Head of caudate nucleus (tissue), 42 donors: ENCODE data around the gene DUSP6.
A peak's percentile ranks its signal among the peaks of the same experiment; 100 is the strongest.

Experiments
- DNase-seq, 42 donors: peaks; one replicate each; pipeline versions ENCODE4 v3.0.0 to v3.0.0-alpha.2; 2020 to 2021; ENCODE audit warnings: mixed read lengths in 7 of 42
- intact Hi-C: fragments of 100-400 bp; cut with DNase I; formaldehyde crosslinking; loops from one replicate; pipeline ENCODE4 v1.15.0; 2022

DUSP6 gene, protein sequence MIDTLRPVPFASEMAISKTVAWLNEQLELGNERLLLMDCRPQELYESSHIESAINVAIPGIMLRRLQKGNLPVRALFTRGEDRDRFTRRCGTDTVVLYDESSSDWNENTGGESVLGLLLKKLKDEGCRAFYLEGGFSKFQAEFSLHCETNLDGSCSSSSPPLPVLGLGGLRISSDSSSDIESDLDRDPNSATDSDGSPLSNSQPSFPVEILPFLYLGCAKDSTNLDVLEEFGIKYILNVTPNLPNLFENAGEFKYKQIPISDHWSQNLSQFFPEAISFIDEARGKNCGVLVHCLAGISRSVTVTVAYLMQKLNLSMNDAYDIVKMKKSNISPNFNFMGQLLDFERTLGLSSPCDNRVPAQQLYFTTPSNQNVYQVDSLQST

DNA sequence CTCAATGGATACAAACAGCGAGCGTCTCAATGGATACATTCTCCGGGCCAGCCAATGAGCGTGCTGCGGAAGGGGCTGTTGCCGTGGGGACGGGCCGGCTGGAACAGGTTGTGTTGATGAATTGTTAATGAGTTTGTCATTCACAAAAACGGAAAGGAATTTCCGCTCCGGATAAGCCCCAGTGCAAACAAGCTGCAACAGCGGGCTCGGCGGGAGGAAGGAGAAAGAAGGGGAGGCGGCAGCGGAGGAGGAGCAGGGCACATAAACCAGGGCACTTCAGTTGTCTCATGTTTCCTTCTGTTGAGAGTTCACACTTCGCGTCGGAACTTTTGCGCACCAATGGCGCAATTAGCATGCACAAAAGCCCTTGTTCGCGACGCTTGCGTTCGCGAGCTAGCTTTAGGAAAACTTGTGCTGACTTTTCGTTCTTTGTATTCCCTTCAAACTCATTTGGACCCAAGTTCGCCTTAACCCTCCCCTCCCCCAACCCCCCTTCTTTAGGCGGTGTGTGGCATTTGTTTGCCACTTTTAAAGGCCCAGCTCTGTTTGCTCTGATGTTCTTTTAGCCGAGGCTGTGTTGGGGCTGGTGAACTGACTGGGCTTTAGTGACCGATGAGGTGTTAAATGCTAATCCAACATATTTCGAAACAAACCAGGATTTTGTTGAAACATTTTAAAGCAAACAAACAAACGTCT, at the start of gene DUSP6:
Gene DUSP6 (minus strand): TSS at position 10 of the 696 bp plus-strand sequence. CDS start 462 bp downstream, outside the sequence.
- intact Hi-C loops: loop anchor here (5.0 to 10.0 kb wide), 3 partner anchors 110 to 298 kb away; partner anchors contain the start of gene POC1B
- DNase-seq: peak; percentile 74 to 98 (median 93)

DNA sequence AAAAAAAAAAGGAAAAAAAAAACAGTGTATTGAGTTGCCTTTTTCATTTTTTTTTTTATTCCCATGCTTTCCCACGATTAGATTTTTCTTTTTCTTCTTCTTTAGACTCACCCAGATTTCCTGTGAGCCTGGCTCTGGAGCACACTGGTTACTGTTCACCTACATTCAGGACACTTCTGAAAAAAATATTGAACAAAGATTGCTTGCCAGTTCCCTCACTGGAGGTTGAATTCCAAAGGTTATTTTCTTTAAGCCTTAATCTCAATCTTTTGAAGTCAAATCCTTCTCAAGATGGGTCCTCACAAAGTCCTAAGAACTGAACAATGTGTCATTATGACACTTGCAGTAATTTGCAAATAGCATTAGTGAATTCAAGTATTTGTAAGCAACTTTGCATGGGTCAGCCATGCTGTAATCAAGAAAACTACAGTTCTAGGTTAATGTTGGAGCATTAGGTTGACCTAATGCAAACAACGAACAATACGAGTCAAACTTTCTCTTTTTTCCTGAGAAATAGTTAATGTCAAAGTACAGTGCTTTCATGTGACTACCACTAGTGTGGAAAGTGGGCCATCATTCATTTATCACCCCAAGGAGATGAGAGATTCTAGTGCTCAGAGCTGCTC, 49.2 kb upstream of the DUSP6 start:
- no peak for DNase-seq
- intact Hi-C loops: no loop called here

DNA sequence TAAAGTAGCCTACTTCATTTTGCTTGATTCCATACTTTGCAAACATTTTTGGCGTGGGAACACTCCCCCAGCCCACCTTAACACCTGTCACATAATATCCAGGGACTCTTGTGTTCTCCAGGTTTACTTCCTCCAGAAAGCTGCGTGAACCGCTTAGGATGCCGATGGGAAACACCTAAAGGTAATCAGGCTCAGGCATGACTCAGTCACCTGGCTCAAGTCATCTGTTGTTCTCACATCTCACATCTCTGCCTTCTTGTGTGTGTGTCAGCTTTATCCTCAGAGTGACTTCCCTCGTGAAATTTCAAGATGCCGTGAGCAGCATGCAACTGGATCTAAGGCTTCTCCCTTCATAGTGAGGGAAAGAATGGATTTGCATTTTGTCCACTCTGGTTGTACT, 48.1 kb upstream of the DUSP6 start:
- no peak for DNase-seq
- intact Hi-C loops: no loop called here

DNA sequence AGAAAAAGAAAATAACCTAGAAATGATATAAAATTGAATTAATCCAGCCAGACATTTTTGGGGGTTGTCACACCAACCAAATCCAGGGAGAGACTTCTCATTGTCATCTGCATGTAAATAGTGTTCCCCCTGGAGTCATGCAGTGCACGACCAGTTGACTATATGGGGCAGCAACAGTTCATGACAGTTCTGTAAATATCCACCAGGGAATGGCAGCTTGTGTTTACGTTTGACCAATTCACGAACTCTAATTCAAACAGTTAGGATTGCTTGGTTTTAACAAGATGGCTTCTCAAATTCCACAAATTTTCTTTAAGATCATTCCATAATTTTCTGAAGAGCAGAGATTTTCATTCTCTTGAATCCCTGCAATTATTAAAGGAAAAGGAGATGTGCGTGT, 43.4 kb upstream of the DUSP6 start:
- intact Hi-C loops: no loop called here
- no peak for DNase-seq

DNA sequence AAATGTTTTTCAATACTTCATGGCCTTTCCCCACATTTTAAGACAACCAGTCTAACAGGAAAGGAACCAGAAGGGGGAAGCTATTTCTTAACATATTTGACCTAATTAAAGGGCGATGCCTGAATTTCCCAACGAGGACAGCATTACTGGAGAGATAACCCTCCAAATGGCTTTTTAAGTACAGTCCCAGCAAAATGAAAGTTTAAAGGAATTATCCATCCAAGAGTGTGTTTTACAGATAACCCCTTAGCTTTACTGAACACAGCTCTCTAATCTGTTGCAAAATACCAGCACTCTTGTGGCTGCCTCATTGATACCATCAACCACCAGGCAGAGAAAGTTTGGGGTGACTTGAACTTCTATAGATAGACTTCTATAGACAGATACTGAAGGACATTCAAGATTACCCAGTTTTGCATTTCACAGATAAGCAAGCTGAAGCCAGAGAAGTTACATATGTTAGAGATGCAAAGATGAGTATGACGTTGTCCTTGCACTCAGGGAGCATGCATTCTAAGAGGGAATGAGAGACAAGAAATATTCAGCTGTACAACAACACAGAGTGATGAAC, 41.3 kb upstream of the DUSP6 start:
- intact Hi-C loops: no loop called here
- DNase-seq: no peak

DNA sequence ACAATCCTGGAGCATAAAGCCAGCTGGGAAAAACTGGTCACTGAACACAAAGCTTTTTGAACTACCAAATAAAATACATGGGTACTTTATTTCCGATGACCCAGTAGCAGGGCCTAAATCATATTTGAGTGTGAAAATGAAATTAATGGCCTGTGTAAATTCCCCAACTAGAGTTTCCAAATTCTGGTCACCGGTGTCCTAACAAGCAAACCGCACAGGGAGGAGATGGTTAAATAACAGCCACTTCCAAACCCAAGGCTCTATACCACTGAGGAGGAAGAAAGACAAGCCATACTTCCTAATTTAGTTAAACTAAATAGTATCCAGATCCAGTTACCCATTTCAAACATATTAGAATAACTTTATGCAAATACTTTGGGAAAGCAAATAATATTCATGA, 40.1 kb upstream of the DUSP6 start:
- DNase-seq: no peak
- intact Hi-C loops: no loop called here

DNA sequence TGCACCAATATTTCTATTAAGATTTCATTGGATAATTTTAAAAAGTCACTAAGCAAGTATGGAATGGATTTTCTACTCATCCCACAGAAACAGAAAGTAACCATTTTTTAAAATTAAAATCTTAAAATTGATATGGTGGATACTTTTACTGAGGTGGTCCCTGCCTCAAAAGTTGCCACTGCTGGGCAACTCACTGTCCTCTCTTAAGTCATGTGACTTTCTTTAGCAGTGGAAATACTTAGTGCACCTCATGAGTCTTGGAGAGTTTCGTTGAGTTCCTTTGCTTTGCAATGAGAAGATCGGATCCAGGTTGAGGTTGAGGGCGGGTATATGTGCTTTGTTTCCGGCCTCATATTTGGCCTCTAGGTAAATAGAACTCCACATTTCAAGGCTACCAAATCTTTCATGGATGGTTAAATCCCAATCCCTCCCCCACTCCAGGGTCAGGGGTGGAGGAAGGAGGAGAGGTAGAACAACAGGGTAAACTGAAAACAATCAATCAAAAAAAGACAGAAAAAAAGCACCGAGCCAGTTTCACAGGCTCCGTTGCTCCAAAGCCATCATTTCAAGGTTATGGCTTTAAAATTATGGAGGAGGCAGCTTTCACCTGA, 39.5 kb upstream of the DUSP6 start:
- DNase-seq: no peak
- intact Hi-C loops: no loop called here

DNA sequence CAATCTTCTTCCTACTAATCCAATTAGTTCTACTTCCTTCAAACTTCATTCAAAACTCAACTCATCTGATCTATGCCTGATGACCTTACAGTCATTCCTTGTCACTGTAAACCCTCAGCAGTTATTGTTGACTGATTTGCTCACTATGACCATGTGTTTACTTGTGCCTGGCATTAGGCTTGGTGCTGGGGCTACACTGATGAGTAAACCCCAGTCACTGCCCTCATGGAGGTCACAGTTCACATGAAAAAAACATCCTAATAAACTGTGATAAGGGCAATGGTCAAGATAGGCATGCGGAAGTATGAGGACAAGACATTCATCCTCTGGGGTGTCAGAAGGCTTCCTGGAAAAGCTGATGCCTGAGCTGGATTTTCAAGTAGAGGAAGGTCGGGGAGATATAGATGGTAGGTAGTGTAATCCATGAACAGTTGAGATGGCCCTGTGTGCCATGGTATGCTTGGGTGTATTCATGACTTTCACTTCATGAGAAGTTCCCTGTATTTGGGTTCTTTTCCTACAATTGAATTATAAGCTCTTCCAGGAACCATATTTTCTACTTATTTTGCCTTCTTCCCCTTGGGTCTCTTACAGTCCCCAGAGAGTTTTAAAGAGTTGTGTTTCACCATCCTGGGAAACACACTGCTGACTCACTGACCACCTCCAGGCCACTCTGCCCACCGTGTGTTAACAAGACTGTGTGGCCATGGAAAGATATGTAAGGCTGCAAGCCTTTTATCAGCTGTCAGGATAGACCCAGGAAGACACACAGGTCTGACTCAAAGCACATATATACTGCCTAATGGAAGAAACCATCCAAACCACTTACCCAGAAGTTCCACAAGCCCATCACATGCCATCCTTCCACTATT, 38.7 kb upstream of the DUSP6 start:
- no peak for DNase-seq
- intact Hi-C loops: no loop called here

DNA sequence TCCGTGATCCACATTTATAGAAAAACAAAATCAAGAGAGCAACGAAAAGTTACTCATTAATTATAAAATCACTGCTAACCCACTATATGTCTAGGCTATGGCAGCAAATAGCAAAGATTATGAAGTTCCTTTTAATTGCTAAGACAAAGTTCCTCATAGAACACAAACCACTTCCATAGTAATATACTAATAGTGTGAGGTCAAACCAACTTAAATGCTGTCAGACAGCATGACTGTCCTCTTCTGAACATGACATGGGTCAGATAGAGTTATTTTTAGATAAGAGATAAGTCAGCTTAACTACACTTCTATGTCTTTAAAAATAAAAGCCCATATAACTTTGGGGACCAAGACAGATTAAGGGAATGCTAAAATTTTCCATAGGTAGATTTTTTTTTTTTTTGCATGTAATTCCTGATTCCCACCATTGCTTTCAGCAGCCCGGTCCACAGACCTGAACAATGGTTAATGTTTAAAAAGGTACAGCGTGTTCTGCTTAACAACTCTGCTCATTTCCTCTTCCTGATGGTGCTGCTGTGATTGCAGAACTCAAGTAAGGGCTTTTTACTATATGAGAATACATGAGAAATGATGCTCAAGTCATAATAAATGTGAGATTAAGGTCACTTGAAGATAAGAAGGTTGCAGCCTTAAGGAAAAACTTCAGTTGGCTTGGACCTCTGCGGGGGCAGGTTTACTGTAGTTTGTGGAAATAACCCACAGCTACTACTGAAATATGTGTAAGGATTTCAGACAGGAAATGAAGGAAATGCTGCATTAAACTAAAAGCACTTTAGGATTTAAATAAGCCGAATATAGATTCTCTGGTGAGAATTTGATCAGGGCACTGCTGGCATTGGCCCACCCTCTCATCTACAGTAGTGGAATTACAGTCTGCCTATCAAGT, 37.7 kb upstream of the DUSP6 start:
- no peak for DNase-seq
- intact Hi-C loops: no loop called here

DNA sequence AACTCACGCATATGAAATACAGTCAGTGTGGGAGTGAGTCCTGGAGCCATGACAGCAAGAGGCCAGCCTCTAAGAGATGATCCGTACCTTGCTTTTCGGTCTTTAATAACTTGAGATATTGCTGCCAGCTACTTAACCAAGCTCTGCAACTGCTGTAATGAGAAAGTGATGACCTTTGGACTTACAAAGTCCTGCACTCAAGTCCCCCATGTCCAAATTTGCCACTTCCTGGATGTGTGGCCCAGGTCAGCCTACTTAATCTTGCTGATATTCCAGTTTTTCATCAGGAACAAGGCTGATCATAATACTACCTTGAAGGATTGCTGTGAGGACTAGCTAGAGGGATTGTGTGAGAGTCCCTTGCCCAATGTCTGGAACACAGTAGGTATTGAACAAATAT, 33.8 kb upstream of the DUSP6 start:
- intact Hi-C loops: no loop called here
- DNase-seq: no peak

DNA sequence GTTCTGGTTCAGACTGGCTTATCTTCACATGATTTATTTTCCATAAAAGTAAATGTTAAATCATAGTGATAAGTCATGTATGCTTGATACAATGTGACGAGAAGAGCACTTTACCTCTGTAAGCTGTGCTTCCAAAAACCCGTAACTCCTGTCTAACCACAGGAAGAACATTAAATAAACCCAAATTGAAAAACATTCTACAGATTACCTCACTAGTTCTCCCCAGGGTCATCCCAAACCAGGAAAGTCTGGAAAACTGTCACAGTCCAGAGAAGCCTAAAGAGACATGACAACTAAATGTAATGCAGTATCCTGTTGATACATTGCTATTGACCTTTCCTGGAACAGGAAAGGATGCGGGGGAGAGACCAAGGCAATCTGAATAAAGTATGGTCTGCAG, 32.5 kb upstream of the DUSP6 start:
- intact Hi-C loops: no loop called here

DNA sequence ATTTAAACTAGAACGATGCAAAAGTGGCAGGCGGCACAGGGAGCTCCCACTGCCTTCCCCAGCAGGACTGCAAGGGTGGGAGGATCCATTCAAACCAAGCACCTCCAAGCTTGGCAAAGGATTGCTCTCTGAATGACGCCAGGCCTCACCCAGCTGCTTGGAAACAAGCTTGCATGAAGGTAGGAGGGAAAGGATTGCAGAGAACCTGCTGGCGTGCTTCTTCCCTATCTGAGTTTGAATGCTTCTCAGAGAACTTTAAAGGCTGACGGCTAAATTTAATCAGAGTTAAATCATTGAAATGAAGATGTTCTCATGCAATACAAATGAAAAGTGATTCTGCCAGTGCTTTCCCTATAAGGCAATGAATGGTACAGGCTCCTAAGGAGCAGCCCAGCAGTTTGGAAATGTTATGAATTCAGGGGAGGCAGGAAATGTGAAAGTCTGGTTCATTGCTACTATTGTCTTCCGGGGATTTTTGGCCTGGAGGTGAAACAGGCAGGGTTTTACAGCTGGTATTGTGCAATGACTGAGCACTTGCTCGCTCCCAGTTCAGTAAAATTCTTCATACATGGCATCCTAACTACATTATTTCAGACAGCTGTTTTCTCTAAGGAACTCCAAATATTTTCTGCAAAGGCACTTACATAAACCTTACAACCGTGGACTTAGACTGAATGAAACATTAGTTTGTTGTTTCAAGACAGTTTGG, 31.9 kb upstream of the DUSP6 start:
- peak; percentile 29 to 96 (median 79) for DNase-seq

More for the DNA sequence above, 32.5 kb upstream of the DUSP6 start:
- DNase-seq: no peak

DNA sequence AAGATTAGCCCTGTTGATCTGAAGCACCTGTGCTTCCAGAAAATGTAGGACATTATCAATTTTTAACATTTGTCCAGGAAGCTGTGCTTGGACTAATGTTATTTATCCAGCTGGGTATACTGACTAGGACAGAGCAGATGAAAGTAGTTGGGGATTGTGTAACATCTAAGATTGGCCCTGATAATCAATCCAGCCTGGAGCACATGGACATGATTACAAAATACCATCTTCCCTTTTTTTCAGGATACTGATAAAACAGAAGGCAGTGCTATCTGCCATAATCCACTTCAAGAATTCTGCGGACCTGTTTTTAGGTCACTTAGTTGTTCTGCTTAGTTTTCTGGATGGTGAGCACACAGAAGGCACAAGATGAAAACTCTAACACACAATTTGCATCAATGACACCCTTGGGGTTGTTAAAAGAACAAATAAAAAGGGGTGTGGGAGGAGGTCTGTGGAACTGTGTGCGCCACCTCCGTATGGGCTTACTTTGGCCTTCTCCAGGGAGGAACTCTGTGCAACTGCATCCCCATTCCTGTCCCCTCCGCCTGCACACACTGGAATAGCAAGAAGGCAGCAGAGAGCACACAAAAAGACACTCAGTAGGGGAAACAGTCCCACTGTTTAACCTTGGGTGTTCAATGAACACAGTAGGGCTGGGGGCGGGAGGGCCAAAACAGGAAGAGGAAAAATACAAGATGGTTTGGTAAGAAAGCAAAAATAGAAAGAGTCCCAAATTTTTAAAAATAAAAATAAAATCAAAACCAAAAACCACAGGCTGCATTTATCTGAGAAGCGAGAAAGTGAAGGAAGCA, 31.1 kb upstream of the DUSP6 start:
- intact Hi-C loops: no loop called here
- peak in 2 of 42 donors; percentile 19 to 34 for DNase-seq

More for the DNA sequence above, 31.9 kb upstream of the DUSP6 start:
- intact Hi-C loops: no loop called here

DNA sequence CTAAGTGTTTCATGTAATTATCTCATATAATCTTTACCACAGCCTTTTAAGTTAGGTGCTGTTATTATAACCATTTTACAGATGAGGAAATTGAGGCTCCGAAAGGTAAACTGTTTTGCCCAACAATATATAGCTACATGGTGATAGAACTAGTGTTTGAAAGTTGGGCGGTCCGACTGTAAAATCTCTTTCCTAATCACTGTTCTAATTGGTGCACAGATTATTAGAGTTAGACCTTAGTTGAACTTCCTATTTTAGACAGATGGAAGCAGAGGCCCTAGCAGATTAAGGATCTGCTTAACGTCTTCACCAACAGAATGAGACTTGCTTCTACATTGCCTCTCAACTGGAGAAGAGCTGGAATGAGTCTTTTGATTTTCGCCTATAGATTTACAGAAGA, 30.0 kb upstream of the DUSP6 start:
- DNase-seq: no peak
- intact Hi-C loops: no loop called here

DNA sequence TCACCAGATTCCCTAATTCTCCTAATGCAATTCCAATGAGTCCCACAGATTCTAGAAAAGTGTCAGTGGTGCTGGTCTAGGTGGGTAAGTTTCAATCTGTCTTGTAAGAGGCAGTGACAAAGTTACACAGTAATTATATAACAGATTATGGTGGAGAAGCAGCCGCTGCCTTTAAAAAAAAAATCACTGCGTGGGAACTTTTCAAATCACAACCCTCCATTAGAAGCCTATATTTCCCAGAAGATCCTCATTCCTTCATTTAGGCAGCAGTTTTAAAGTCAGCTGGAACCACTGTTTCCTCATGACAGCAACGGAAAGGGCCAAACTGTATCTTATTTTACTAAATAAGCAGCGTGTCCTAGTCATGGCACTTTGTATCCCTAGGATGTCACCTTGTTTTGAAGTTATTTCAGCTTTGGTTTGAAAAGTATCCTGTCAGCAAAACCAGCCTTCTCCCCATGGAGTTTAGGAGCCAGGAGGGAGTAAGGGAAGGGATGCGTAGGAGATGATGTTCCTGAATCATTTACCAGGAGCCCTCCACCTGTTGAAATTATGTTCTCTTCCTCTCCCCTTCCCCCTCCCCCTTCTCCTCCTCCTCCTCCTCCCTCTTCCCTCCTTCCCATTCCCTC, 27.7 kb upstream of the DUSP6 start:
- DNase-seq: peak in 2 of 42 donors; percentile 14 to 17
- intact Hi-C loops: no loop called here
